NCI-H2196 (cell line): ENCODE data around the gene UVRAG.
"Not testable (repeated sequence)": the region's sequence is repeated elsewhere in the genome, so short reads cannot be mapped to it uniquely, and the experiment has no call there.

Experiments used
- DNase-seq: peaks from one replicate; lab custom pipeline; 2025; ENCODE audit not compliant: unreplicated experiment; lab: John Stamatoyannopoulos, UW

The UVRAG gene

DNA sequence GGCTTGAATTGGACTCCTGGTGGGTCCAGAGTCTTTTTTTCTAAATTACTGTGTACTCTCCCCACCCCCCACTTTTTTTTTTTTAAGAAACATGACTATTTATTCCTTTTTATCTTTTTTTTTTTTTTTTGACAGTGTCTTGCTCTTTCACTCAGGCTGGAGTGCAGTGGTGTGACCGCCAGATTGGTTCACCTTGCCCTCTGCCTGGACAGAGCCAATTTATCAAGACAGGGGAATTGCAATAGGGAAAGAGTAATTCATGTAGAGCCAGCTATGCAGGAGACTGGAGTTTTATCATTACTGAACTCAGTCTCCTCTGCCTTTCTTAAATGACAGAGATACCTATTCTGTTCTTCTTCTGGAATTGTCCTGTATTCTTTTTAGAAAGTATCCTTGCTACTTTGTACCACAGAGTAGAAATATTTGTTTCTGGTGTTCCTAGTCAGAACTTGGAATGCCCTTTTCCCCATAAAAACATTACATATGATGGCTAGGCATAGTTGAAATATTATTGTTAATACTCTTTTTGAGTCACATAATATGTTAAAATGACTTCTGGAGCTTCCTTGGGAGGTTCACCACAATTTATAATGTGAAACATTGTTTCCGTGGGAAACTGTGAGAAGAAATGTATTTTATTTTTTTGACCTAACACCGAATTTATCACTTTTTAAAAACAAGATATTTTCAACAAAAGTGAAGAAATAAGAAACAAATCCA lies 95.6 kb downstream of the UVRAG start:
- DNase-seq, result no peak

DNA sequence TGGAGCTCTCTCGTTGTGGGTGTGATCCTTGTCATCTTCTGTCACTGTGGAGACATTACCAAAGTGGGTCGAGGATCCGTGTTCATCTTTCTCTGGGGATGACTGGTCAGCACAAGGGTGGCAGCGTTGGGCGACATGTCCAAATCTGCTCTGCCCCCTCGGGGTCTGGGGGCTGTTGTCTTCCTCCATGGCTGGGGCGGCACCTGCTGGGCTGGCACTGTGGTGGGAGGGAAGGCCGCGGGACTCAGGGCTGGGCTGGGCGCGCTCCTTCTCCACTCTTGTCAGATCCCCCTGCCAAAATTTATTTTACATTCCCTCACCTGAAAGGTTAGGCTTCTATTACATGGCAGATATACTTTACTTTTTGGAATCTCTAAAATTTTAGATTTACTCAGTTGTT lies 96.4 kb downstream of the UVRAG start:
- DNase-seq, result no peak

DNA sequence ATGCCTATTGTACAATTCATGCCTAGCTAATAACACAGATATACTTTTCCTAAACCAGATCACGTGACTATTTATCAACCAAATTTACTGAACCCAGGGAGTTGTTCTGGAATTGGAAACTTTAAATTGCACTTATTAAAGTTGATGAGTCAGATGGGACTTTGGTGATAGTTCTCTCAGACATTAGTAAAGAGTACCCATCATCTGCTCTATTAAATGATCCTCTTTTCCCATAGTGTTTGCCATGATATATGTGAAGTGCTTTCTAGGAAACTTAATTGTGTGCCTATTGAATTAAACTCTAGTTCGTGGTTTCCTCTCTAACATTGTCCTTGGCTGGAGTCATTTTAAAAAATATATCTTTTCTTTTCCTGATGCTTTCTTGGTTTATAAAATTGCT lies 99.0 kb downstream of the UVRAG start:
- no peak for DNase-seq

DNA sequence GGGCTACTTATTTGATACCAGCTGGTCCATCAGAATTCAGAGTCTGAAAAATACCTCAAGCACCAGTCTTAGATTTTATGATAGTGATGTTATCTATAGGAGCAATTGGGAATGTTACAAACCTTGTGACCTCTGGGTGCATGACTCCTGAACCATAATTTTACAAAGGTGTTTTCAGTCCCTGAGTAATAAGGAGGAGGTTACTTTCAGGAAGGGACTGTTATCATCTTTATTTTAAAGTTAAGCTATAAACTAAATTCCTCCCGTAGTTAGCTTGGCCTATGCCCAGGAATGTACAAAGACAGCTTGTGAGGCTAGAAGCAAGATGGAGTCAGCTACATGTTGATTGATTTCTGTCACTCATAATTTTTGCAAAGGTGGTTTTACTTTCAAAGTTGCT lies 101.9 kb downstream of the UVRAG start:
- no peak for DNase-seq

DNA sequence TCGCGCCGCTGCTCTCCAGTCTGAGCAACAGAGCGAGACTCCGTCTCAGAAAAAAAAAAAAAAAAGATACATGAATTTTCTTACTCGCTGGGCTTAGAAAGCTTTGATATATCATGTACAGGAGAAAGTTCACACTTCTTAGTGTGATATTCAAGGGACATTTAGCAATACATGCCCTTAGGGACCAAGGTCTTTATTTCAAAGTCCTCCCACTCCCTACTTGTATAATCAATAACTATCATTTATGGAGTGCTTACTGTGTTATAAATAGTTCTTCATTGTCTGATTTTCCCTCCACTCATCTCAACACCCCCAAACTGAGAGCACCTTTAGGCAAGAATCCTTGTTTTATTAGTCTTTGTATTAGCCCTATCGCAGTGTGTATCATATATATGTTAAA lies 103.3 kb downstream of the UVRAG start:
- no peak for DNase-seq

DNA sequence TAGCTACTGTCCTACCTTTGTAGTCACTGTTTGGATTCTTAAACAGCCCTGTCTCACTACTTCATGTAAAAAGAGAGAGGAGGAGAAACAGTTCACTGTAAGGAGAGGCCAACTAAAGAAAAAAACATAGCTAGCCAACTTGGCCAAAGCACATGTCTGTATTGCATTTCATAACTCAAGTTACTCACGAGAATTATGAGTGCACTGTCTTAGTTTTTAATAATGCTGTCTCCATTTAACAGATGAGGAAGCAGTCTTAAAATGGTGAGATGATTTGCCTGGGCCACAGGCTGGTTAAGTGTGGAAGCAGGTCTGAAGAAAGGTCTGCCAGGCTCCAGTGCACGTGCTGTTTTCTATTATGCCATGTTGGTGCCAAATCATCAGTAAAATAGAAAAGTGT lies 104.5 kb downstream of the UVRAG start:
- no peak for DNase-seq

DNA sequence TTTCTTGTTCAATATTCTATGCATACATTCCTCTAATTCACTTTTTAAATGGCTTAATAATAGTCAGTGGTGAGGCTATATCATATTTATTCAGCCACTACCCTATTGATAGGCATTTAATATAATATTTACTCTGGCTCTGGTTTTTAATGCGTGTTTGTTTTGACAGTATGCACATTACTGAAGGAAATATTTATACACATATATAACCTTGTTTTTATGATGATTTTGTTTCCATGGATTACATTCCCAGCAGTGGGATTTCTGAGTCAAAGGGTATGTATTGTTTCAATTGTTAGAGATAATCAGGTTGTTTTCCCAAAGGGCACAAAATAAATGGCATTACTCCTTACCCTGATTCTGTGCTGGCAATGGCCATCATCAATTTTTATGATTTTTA lies 105.8 kb downstream of the UVRAG start:
- no peak for DNase-seq

DNA sequence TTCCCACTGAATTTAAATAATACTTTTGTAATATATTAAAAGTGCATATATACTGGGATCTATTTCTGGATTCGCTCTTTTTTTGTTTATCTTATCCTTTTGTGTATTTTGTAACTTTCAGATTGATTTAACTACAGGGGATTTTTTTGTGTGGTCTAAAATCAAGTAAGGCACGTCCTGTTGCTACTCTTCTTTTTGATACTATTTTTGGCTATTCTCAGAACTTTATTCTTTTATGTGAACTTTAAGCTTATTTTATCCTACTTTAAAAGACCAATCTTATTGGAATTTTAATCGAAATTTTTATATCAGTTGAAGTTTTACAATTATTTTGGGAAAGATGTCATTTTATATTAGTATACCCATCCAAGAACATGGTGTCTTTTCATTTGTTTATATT lies 106.8 kb downstream of the UVRAG start:
- no peak for DNase-seq

DNA sequence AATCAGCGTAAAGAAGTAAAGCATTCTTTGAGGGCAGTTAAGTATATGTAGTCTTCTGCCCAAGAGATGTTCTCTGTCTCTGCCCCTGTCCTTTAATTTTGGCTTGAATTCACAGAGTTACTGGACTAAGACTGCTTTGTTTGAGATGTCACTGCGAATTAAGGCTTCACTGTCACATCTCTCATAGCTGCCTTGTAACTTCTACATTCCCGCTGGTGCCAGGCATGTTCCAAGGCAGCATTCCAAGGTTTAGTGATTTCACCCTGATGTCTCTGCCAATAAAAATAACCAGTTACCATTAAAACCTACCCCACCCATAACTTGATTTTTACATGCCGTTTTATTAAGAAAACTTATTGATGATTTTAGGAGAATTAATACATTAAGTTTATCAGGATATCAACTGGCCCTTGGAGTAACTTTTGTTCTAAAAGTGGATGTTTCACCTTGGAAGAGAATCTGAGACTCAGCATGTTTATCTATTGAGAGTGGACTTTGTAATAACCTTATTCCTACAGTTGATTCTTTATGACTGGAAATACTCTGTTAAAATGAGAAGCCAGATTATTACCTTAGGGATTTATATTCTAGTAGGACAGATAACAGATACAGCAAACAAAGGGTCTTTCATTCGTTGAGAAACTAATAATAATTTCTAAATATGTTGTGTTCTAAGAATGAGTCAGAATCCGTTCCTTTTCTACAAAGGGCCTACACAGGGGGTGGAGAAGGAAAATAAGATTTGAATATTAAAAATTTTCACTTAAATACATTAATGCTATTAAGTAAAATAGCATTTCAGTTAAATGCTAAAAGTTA lies 110.2 kb downstream of the UVRAG start:
- DNase-seq, result no peak

DNA sequence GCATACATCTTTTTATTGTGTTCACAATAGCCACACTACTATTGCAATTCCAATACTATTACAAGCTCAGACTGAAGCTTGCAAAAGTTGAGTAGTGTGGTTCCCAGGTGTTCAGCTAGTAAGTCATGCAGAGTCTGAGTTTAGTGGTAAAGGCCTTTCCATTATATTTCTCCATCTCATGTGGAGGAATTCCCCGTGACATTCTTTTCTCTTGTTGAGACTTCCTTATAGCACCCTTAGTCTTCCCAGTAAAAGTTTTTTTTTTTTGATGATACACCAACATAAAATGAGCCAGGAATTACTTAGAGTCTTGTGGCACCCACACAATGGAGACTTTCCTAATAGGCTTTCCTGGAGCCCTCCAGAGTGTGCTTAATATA lies 110.8 kb downstream of the UVRAG start:
- DNase-seq, result no peak

DNA sequence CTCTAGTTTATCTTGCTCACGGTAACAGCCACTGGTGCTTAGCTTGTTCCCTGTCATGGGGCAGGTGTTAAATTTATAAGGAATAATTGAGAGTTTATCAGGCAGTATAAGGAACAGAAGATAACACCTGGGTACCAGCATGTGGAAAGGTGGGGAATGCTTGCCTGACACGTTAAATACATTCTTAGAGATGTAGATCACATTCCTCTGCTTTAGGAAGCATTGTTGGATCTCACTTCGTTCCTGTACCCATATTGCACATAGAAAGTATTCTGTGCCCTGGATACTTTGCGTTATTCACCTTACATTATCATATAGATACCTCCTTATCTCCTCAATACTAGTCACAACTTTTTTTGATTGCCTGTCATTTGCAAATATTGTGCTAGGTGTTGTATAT lies 114.7 kb downstream of the UVRAG start:
- no peak for DNase-seq

DNA sequence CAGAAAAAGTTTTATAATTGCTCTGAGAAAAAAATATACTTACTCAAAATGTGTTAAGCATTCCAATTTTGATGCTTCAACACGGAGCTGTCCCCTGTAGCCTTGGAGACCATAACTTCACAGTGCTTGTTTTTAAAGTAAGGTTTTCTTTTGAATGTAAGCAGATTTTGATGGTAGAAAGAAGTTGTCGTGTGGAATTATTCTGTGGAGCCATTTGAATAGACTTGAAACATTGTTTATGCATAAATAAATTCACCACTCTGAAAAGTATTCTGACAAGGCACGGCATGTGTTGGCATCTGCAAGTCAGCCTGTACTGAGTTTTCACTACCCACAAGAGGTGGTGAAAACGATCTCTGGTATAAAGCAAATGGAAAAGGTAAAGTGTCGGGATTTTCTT lies 115.5 kb downstream of the UVRAG start:
- DNase-seq, result no peak

DNA sequence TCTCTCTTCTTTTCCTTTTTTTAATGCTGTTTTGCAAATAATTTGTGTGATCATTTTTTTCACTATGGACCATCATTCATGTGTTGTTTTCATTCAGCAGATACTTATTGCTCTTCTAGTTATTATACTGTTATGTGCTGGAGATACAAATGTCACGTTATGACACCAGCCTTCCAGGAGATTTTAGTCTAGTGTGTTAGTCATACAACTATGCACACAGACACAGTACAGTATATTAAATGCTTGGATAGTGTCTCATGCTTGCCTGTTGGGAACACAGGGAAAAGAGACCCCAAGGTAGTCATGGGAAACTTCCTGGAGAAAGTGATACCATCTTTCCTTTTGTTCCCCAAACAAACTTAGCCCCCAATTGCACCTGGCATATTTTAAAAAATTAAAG lies 116.1 kb downstream of the UVRAG start:
- DNase-seq, result no peak

DNA sequence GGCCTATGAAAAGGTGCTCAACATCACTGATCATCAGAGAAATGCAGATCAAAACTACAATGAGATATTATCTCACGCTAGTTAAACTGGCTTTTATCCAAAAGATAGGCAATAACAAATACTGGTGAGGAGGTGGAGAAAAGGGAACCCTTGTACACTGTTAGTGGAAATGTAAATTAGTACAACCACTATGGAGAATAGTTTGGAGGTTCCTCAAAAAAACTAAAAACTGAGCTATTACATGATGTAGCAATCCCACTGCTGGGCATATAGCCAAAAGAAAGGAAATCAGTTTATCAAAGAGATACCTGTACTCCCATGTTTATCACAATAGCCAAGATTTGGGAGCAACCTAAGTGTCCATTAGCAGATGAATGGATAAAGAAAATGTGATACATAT lies 118.7 kb downstream of the UVRAG start:
- not testable (repeated sequence) for DNase-seq

DNA sequence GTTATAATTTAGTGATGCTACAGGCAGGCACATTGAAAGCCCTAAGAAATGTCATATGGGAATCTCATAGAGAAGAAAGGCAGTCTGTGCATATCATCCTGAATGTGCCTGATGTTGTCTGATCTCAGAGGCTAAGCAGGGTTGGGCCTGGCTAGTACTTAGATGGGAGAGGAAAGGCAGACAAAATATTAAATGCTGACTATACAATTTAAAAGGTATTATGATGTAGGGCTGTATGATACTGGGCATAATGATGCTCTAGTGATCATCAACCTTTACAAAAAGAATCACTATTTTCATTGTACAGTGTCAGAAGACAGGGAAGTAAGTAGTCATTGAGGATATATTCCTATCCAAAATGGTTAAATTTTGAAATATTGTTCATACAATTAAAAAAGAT lies 119.8 kb downstream of the UVRAG start:
- DNase-seq, result no peak

DNA sequence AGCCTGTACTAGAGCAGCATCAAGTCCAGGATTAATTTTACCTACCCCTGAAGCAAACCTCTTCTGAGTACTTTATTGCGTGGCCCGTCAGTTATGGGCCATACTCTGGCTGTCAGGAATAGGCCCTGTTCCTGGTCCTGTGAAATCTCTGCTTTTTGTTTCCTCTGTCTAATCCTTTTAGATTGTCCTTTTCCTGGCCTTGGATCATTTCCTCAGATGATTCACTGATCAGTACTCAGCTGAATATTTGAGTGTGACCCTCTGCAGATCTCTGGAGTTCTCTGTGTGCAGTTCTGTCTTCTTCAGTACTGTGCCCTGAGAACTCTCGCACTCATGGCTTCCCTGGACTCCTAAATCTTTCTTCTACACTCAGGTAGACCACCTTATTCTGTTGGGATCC lies 123.5 kb downstream of the UVRAG start:
- no peak for DNase-seq

DNA sequence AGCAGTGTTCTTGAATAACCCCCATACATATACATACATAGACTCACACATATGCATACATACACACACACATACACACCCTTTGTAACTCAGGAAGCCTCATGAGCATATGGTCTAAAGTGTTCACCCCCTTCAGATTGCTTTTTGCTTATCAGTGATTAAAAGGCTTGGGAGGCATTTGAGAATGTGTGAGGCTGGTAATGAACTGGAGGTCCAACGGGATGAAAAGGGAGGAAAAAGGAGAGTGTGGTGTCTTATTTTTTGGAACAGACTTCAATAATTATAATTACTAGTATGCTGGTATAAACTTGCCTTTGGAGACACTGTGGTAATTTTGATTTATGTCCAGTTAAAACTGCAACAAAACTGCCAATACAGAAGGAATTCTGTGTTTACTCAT lies 124.5 kb downstream of the UVRAG start:
- no peak for DNase-seq

DNA sequence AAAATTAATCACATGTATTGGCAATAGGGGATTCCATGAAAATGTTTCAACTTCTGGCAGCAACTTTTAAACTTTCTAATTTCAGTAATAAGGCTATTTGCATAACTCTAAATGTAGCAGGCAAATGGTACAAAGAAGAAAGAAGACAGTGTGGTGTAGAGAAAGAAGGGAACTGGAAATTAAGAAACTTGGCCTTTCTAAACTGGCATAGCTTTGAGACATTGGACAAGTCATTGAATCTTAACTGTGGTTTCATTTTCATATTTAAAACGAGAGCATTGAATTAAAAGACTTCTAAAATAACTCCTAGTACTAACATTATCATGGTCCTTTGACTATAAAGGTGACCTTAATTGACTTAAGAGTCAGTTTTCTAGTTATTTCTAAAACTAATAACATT lies 125.0 kb downstream of the UVRAG start:
- DNase-seq, result no peak

DNA sequence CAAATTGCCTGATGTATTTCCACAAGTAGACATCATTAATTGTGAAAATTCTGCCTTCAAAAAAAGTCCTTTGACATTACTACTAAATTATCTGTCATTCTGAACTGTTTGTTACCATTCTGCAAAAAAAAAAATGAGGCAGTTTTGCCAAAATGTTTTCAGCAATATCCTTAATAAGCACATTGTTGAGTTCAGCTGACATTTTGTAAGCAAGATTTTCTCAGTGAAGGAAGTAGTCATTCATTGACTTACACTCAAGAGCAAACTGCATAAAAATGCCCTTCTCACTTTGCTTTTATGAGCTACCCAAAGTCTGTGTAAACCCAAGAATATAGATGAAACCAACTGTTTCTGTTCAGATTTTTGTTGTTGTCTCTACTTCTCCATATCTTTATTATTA lies 125.9 kb downstream of the UVRAG start:
- DNase-seq, result no peak

DNA sequence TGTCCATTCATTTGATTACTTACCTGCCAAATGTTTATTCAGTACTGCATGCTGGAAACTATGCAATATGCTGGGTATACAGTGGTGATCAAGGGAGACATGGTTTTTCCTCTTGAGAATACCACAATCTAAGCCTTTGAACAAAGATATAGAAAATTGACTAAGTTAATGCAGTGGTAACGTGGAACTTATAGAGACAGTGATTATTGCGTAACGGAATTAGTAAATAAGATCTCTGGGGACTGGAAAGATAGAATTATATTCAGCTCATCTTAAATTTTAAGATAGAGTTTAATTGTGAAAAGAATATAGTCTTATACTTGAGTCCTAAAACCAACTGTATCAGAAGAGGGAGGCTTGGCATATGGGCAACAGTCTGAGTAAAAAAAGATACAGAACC lies 129.5 kb downstream of the UVRAG start:
- DNase-seq, result no peak

DNA sequence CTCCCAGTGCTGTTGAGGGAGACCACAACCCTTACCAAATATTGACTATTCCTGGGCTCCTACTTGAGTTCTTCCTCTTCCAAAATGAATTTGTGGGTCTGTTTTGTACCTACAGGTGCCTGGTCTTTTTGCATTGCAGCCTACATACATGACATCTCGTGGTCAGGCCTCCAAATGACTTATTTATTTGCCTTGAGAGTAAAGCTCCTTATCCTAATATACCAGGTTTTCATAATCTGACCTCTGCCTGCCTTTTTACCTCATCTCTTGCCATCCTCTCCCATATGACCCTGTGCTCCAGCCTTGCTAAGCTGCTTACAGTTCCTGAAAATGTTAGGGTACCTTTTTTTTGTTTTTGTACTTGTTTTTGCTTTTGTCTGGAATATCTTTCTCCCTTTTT lies 130.4 kb downstream of the UVRAG start:
- DNase-seq, result no peak

DNA sequence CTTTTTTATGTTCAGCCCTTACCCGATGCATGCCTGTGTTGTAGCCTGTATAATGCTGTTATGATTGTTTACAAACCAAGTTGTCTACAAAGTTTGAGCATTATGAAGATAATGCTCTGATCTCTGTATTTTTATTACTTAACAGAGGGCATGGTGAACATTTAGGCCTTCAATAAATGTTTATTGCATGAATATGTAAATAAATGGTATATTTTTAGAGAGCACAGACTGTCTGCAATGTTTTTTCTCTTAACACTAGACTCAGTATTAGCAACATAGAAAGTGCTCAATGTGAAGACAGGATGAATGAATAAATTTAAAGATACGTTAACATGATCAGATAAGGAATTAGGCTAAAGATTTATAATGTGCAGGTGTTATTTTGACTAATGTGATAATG lies 130.9 kb downstream of the UVRAG start:
- no peak for DNase-seq
